GM13977 (cell line): ENCODE measurements around the gene KIFBP.

Experiments used
- DNase-seq: peaks from one replicate; pipeline ENCODE4 v3.0.0; 2012; ENCODE audit warnings: low spot score
- in situ Hi-C: fragments of 300-500 bp; cut with MboI; formaldehyde crosslinking; loops from one replicate; pipeline ENCODE4 v1.12.0; 2022; ENCODE audit warnings: low sequenced_read_pairs, low pct_unique_long_range_greater_than_20kb, mixed read lengths, inconsistent platforms; ENCODE audit not compliant: unreplicated experiment
- TF ChIP-seq, protein P1 (sequence below): IDR thresholded peaks from 2 replicates; pipeline ENCODE4 v1.5.1; 2012; ENCODE audit warnings: mild to moderate bottlenecking, control low read depth; ENCODE audit not compliant: insufficient read depth; ENCODE audit errors: extremely low read depth, missing control alignments

KIFBP gene

DNA sequence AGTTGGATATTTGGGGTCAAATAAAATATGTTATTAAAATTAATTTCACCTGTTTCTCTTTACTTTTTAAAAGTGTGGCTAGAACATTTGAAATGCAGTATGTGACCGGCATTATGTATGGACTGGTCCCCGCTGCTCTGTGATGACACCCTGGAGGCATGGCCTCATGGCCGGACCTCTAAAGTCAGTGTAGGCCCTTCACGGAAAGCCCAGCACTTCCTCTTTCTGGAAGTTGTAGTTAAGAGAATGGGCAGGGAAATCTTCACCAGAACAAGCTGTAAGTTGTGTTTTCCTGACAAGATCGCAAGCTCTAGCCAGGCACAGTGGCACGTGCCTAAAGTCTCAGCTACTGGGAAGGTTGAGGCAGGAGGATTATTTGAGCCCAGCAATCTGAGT lies 61.0 kb downstream of the KIFBP start:
- no peak for DNase-seq
- TF ChIP-seq, protein P1, sequence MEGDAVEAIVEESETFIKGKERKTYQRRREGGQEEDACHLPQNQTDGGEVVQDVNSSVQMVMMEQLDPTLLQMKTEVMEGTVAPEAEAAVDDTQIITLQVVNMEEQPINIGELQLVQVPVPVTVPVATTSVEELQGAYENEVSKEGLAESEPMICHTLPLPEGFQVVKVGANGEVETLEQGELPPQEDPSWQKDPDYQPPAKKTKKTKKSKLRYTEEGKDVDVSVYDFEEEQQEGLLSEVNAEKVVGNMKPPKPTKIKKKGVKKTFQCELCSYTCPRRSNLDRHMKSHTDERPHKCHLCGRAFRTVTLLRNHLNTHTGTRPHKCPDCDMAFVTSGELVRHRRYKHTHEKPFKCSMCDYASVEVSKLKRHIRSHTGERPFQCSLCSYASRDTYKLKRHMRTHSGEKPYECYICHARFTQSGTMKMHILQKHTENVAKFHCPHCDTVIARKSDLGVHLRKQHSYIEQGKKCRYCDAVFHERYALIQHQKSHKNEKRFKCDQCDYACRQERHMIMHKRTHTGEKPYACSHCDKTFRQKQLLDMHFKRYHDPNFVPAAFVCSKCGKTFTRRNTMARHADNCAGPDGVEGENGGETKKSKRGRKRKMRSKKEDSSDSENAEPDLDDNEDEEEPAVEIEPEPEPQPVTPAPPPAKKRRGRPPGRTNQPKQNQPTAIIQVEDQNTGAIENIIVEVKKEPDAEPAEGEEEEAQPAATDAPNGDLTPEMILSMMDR: no peak
- in situ Hi-C loops: no loop called here

DNA sequence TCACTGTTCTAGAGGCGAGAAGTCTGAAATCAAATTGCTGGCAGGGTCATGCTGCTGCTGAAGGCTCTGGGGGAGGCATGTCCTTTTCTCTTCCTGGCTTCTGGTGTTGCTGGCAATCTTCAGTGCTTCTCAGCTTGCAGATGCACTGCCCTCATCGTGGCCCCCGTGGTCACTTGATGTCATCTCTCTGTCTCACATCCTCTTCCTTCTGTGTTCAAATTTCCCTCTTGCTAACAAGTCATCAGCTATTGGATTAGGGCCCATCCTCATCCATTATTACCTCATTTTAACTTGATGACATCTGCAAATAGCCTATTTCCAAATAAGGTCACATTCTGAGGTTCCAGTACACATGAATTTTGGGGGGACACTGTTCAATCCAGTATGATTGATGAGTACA lies 62.7 kb downstream of the KIFBP start:
- TF ChIP-seq, protein P1: no peak
- DNase-seq: peak; percentile 60
- in situ Hi-C loops: no loop called here

- DNase-seq: no peak
- in situ Hi-C loops: no loop called here
- TF ChIP-seq, protein P1: no peak
Measured at GRCh38 chr10:69051710-69052487, 63.3 kb downstream of the KIFBP start.

DNA sequence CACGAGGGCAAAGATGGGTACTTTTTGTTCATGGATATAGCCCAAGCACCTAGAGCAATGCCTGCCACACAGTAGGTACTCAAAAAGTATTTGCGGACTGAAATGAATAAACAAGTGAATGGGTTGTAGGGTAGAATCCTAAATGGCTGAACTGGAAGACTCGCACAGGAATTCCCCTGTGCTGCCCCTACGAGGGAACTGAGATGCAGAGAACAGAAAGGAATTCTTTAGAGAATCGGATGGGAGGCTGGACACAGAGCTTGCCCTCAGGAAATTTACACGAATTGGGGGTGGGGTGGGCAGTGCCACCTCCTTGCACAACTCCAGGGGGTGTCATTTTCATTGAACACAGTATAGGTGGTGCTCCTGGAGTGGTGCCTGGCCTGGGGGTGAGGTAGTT lies 64.1 kb downstream of the KIFBP start:
- TF ChIP-seq, protein P1: no peak
- in situ Hi-C loops: no loop called here
- no peak for DNase-seq

DNA sequence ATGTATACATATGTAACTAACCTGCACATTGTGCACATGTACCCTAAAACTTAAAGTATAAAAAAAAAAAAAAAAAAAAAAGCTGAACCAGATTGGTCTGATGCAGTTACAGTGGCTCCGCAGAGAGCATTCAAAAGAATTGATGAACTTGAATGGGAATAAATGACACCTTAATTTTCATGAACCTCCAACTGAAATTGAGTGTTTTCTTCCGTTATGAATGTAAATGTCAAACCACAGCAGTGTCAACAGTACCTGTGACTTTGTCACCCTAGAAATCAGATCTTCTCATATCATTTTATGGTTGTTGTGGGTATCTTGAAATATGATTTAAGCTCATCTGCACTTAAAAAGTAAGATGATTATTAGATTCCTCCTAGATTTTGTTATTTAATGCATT lies 66.6 kb downstream of the KIFBP start:
- no peak for DNase-seq
- TF ChIP-seq, protein P1: no peak
- in situ Hi-C loops: no loop called here

GRCh38 chr10:69056129-69056528 lies 67.5 kb downstream of the KIFBP start:
- in situ Hi-C loops: no loop called here
- TF ChIP-seq, protein P1: no peak
- no peak for DNase-seq
